ENCODE results near the gene MIB1.

GRCh38 chr18:21830532-21830931, 89.9 kb downstream of the MIB1 start:
- TF ChIP-seq POLR2A (IDR thresholded peaks at IDR 0.05) (no peak), CTCF (IDR thresholded peaks at IDR 0.05) (no peak)

Measured in vagina (tissue), 2 donors.